ENCODE measurements around the gene GOLGA3.

GOLGA3 gene

DNA sequence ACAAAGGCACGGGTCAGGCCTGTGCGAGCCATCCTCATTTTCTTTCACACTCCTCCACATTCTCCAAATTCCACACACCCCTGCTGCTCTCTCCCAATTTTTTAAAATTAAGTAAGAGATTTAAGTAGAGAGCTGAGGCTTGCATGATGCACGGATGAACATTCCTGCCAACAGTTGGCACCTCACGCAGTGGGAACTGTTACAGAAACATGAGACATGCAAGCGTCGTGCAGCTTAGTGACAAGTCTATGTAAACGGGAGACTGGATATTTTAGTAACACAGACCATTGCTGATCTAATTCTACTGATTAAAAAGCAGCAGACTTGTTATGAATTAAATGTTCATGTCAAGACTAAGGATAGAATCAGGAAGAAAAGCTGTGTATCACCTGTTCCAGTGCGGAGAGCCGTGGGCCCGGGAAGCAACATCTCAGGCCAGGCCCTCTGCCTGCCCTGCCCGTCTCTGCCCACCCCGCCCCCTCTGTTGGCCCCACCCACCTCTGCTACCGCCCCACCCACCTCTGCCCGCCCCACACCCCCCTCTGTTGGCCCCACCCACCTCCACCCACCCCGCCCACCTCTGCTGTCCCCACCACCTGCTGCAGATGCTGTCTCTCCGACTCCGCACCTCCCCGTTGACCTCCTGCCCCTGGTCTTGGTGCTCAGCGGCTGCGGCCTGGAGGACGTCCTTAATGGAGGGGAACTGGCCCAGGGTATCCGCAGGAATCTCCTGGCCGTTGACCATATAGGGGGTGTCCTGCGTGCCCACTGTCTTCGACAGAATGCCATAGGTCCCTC, 21.2 kb downstream of the GOLGA3 start:
- no peak overlapping the region for H2AFZ ChIP-seq (ENCODE audit: low read length)
- peaks cover 4% of the 10 kb centered on the region for H3K4me1 ChIP-seq (ENCODE audit: insufficient read depth, low read length, poor library complexity, severe bottlenecking)
- H3K36me3 ChIP-seq (ENCODE audit: insufficient read depth, low read length): peaks cover 39% of the 10 kb centered on the region; the same call in 1 of the 2 replicates
- peaks cover 3% of the 10 kb centered on the region; the same call in 1 of the 2 replicates for H3F3A ChIP-seq (ENCODE audit: low read depth)
- TF ChIP-seq, protein P1, sequence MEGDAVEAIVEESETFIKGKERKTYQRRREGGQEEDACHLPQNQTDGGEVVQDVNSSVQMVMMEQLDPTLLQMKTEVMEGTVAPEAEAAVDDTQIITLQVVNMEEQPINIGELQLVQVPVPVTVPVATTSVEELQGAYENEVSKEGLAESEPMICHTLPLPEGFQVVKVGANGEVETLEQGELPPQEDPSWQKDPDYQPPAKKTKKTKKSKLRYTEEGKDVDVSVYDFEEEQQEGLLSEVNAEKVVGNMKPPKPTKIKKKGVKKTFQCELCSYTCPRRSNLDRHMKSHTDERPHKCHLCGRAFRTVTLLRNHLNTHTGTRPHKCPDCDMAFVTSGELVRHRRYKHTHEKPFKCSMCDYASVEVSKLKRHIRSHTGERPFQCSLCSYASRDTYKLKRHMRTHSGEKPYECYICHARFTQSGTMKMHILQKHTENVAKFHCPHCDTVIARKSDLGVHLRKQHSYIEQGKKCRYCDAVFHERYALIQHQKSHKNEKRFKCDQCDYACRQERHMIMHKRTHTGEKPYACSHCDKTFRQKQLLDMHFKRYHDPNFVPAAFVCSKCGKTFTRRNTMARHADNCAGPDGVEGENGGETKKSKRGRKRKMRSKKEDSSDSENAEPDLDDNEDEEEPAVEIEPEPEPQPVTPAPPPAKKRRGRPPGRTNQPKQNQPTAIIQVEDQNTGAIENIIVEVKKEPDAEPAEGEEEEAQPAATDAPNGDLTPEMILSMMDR (conservative IDR thresholded peaks at IDR 0.05; ENCODE audit: low read length): no peak
- no peak for TF ChIP-seq EZH2phosphoT487 (IDR thresholded peaks at IDR 0.05; ENCODE audit: borderline replicate concordance)
- H4K20me1 ChIP-seq (ENCODE audit: insufficient read depth, low read length, poor library complexity, severe bottlenecking): no peaks in the 10 kb centered on the region
- no peaks in the 10 kb centered on the region for H3K79me2 ChIP-seq (ENCODE audit: insufficient read depth, low read length)
- H3K4me2 ChIP-seq (ENCODE audit: low read depth, low read length, poor library complexity, severe bottlenecking): no peak overlapping the region
- no peak overlapping the region for H3K9ac ChIP-seq (ENCODE audit: low read depth, low read length, poor library complexity, severe bottlenecking)
- H3K27me3 ChIP-seq (ENCODE audit: insufficient read depth, low read length, poor library complexity, severe bottlenecking): no peaks in the 10 kb centered on the region
- H3K9me2 ChIP-seq (replicated peaks; ENCODE audit: low read depth, low read length): no peaks in the 10 kb centered on the region
- no peak overlapping the region for H3K4me3 ChIP-seq (ENCODE audit: low read length, poor library complexity, severe bottlenecking)
- no peaks in the 10 kb centered on the region; the same call in 1 of the 2 replicates for H3K9me3 ChIP-seq (ENCODE audit: insufficient read depth, low read depth, low read length)

DNA sequence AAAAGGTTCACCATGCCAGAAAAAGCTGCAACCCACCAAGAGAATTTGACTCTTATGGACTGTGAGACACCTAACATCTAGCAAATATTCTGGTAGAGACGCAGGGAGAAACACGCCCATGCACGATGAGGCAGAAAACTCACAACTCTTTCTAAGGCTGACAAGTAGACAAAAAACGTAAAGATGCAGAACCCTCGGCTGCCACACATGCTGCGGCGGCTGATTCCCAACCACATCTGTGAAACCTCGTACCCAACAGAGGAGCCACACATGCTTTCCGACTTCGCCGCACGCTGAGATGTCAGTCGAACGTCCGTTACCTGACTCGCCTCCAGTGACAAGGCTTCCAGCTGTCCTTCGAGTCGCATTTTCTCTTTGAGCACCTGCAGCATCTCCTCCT, 21.8 kb downstream of the GOLGA3 start:
- no peaks in the 10 kb centered on the region for H3K27me3 ChIP-seq (ENCODE audit: insufficient read depth, low read length, poor library complexity, severe bottlenecking)
- H3K79me2 ChIP-seq (ENCODE audit: insufficient read depth, low read length): no peaks in the 10 kb centered on the region
- no peak overlapping the region for H3K9ac ChIP-seq (ENCODE audit: low read depth, low read length, poor library complexity, severe bottlenecking)
- H3K4me1 ChIP-seq (ENCODE audit: insufficient read depth, low read length, poor library complexity, severe bottlenecking): no peaks in the 10 kb centered on the region
- H3K36me3 ChIP-seq (ENCODE audit: insufficient read depth, low read length): peaks cover 39% of the 10 kb centered on the region; the same call in 1 of the 2 replicates
- H3K9me2 ChIP-seq (replicated peaks; ENCODE audit: low read depth, low read length): no peaks in the 10 kb centered on the region
- no peaks in the 10 kb centered on the region for H4K20me1 ChIP-seq (ENCODE audit: insufficient read depth, low read length, poor library complexity, severe bottlenecking)
- TF ChIP-seq EZH2phosphoT487 (IDR thresholded peaks at IDR 0.05; ENCODE audit: borderline replicate concordance): no peak
- TF ChIP-seq, protein P1 (conservative IDR thresholded peaks at IDR 0.05; ENCODE audit: low read length): no peak
- no peak overlapping the region for H3K4me3 ChIP-seq (ENCODE audit: low read length, poor library complexity, severe bottlenecking)
- no peaks in the 10 kb centered on the region for H3F3A ChIP-seq (ENCODE audit: low read depth)
- H2AFZ ChIP-seq (ENCODE audit: low read length): no peak overlapping the region
- H3K9me3 ChIP-seq (ENCODE audit: insufficient read depth, low read depth, low read length): no peaks in the 10 kb centered on the region; the same call in 1 of the 2 replicates
- no peak overlapping the region for H3K4me2 ChIP-seq (ENCODE audit: low read depth, low read length, poor library complexity, severe bottlenecking)

DNA sequence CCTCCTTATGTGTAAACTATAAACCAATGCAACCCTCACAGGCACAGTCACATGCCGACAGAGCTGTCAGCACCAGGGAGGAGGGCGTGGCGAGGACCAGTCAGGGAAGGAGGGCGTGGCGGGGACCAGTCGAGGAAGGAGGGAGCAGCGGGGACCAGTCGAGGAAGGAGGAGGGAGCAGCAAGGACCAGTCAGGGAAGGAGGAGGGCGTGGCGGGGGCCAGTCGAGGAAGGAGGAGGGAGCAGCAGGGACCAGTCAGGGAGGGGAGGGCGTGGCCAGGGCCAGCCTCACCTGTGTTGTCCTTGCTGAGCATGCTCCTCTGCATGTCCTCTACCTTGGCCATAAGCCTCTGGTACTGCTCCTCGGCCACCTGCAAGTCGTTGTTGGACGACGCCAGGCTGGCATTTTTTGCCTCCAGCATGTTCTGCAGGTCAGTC, 24.2 kb downstream of the GOLGA3 start:
- H3K9me3 ChIP-seq (ENCODE audit: insufficient read depth, low read depth, low read length): no peaks in the 10 kb centered on the region
- no peaks in the 10 kb centered on the region for H3K9me2 ChIP-seq (replicated peaks; ENCODE audit: low read depth, low read length)
- no peaks in the 10 kb centered on the region for H3K4me1 ChIP-seq (ENCODE audit: insufficient read depth, low read length, poor library complexity, severe bottlenecking)
- H2AFZ ChIP-seq (ENCODE audit: low read length): no peak overlapping the region
- no peak overlapping the region for H3K4me2 ChIP-seq (ENCODE audit: low read depth, low read length, poor library complexity, severe bottlenecking)
- H3F3A ChIP-seq (ENCODE audit: low read depth): no peaks in the 10 kb centered on the region
- H3K4me3 ChIP-seq (ENCODE audit: low read length, poor library complexity, severe bottlenecking): no peak overlapping the region
- H4K20me1 ChIP-seq (ENCODE audit: insufficient read depth, low read length, poor library complexity, severe bottlenecking): no peaks in the 10 kb centered on the region
- peaks cover 58% of the 10 kb centered on the region; the same call in 1 of the 2 replicates for H3K36me3 ChIP-seq (ENCODE audit: insufficient read depth, low read length)
- no peaks in the 10 kb centered on the region for H3K79me2 ChIP-seq (ENCODE audit: insufficient read depth, low read length)
- H3K9ac ChIP-seq (ENCODE audit: low read depth, low read length, poor library complexity, severe bottlenecking): no peak overlapping the region
- no peak for TF ChIP-seq EZH2phosphoT487 (IDR thresholded peaks at IDR 0.05; ENCODE audit: borderline replicate concordance)
- TF ChIP-seq, protein P1 (conservative IDR thresholded peaks at IDR 0.05; ENCODE audit: low read length): no peak
- H3K27me3 ChIP-seq (ENCODE audit: insufficient read depth, low read length, poor library complexity, severe bottlenecking): no peaks in the 10 kb centered on the region

Data from Loucy (cell line).